Inflammatory macrophage (primary cell): Measurements from ENCODE around the gene AGTPBP1.

ENCODE experiments used
- DNase-seq, 2 donors: peaks; one replicate each; pipeline ENCODE4 v3.0.0-alpha.2; 2020 to 2022

Gene AGTPBP1

GRCh38 chr9:85534340-85534739 is 207.4 kb downstream of the AGTPBP1 start:
- peak; percentile 49 to 52 for DNase-seq

- DNase-seq: no peak
Measured at GRCh38 chr9:85533538-85533937, 208.2 kb downstream of the AGTPBP1 start.

- DNase-seq: no peak
Measured at GRCh38 chr9:85530721-85531120, 211.0 kb downstream of the AGTPBP1 start.

- no peak for DNase-seq
Measured at GRCh38 chr9:85528607-85529006, 213.1 kb downstream of the AGTPBP1 start.

- no peak for DNase-seq
Measured at GRCh38 chr9:85528142-85528541, 213.6 kb downstream of the AGTPBP1 start.

- no peak for DNase-seq
Measured at GRCh38 chr9:85527331-85528020, 214.3 kb downstream of the AGTPBP1 start.

GRCh38 chr9:85524531-85524930 is 217.2 kb downstream of the AGTPBP1 start:
- no peak for DNase-seq

- no peak for DNase-seq
Measured at GRCh38 chr9:85523202-85523601, 218.6 kb downstream of the AGTPBP1 start.

- peak; percentile 47 to 60 for DNase-seq
Measured at GRCh38 chr9:85522459-85523092, 219.2 kb downstream of the AGTPBP1 start.

- no peak for DNase-seq
Measured at GRCh38 chr9:85521371-85522197, 220.2 kb downstream of the AGTPBP1 start.

GRCh38 chr9:85516976-85517637 is 224.6 kb downstream of the AGTPBP1 start:
- no peak for DNase-seq

- DNase-seq: no peak
Measured at GRCh38 chr9:85516455-85516854, 225.3 kb downstream of the AGTPBP1 start.

- DNase-seq: no peak
Measured at GRCh38 chr9:85515021-85515420, 226.7 kb downstream of the AGTPBP1 start.

GRCh38 chr9:85514256-85514655 is 227.5 kb downstream of the AGTPBP1 start:
- DNase-seq: no peak

- DNase-seq: no peak
Measured at GRCh38 chr9:85511746-85512145, 230.0 kb downstream of the AGTPBP1 start.

GRCh38 chr9:85510830-85511504 is 230.8 kb downstream of the AGTPBP1 start:
- no peak for DNase-seq

GRCh38 chr9:85508616-85509015 is 233.1 kb downstream of the AGTPBP1 start:
- no peak for DNase-seq

GRCh38 chr9:85505612-85506011 is 236.1 kb downstream of the AGTPBP1 start:
- no peak for DNase-seq

GRCh38 chr9:85502815-85503655 is 238.7 kb downstream of the AGTPBP1 start:
- no peak for DNase-seq

- DNase-seq: no peak
Measured at GRCh38 chr9:85501882-85502281, 239.9 kb downstream of the AGTPBP1 start.

GRCh38 chr9:85501456-85501855 is 240.3 kb downstream of the AGTPBP1 start:
- no peak for DNase-seq
